CD4-positive, alpha-beta T cell treated with Interferon gamma for 1 hour (primary cell): Measurements from ENCODE around the gene SLC13A5.

Experiments
- DNase-seq: peaks from one replicate; pipeline ENCODE4 v3.0.0-alpha.2; 2020

The SLC13A5 gene

GRCh38 chr17:6636616-6637457 lies 76.3 kb downstream of the SLC13A5 start:
- no peak for DNase-seq

GRCh38 chr17:6636105-6636504 lies 77.1 kb downstream of the SLC13A5 start:
- no peak for DNase-seq
